HG03565 (cell line): ENCODE results near the gene TUBA4A.
A peak's percentile ranks its signal among the peaks of the same experiment; 100 is the strongest.
"Not testable (repeated sequence)": the region's sequence is repeated elsewhere in the genome, so short reads cannot be mapped to it uniquely, and the experiment has no call there.

ENCODE experiments used
- ATAC-seq: cut with Tn5 transposase; IDR thresholded peaks from one replicate; pipeline ENCODE4 v1.9.1; 2021; ENCODE audit warnings: mild to moderate bottlenecking, moderate library complexity; ENCODE audit not compliant: unreplicated experiment

The TUBA4A gene

GRCh38 chr2:219269362-219270054 is 15.8 kb upstream of the TUBA4A start:
- ATAC-seq = no peak

DNA sequence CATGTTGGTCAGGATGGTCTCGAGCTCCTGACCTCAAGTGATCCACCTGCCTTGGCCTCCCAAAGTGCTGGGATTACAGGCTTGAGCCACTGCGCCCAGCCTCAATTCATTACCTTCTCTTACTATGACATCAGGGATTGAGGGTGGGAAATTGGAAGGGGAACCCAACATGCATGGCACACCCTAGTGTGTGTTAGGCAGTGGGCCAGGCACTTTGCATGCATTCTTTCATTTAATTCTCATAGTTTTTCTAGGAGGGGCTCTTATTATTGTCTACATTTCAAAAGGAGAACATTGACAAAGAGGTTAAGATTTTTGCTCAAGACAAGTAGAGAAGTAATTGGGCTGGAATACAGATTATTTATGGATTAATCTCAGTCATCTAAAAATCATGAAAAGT is 14.6 kb upstream of the TUBA4A start:
- ATAC-seq = no peak

- no peak for ATAC-seq
These were observed 13.2 kb upstream of the TUBA4A start for GRCh38 chr2:219266886-219267285.

DNA sequence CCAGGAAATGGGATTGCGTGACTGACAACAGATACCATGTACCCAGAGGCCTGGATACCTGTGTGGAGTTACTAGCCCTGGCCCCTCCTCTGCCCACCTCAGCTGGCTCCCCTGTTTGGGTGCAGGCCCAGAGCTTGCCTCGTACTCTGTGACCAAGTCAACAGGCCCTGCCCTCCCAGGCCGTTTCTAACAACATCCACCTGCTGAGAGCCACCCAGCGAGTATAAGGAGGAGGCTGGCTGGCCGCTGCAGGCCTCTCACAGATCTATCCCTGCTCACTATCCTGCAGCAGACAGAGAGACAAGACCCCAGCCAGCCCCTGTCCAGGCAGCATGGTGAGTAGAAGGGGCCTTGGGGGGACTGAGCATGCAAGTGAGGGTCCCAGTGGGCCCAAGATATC is 12.5 kb upstream of the TUBA4A start:
- no peak for ATAC-seq

DNA sequence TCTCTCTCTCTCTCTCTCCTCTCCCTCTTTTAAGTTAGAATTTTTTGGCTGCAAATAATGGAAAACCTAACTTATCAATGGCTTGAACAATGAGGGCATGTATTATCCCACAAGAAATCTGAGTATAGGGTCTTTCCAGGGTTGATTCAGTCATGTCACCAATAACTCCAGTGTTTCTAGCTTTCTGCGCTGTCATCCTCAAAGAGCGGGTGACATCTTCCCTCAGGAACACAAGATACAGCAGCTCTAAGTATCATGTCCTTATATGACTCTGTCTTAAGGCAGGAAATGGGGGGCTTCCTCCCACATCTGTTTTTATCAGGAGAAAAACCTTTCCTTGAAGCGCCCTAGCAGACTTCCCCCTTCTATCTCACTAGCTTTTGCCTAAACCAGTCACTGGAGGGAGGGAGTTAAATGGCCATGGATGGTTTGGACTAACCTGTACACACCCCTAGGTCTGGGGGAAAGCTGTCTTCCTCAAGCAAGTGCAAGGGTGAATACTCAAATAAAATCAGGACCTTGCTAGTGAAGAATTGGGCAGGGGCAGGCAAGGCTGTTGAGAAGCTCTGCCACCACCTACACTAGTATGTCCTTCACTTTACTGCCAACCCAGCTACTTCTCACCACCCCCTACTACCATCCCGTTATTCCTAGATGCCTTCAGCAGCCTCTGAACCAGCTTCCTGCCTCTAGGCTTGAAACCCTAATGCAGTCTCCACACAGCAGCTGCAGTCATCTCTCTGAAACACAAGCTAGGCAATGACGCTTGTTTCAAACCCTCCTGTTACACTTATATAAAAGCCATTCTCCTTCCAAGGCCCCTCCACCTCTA is 7.5 kb upstream of the TUBA4A start:
- no peak for ATAC-seq

DNA sequence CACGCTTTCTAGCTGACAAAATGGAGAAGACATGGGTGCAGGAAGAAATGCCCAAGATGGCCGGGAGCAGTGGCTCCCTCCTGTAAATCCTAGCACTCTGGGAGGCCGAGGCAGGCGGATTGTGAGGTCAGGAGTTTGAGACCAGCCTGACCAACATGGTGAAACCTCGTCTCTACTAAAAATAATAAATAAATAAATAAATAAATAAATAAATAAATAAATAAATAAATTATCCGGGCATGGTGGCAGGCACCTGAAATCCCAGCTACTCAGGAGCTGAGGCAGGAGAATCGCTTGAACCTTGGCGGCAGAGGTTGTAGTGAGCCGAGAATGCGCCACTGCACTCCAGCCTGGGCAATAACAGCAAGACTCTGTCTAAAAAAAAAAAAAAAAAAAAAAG is 5.2 kb upstream of the TUBA4A start:
- ATAC-seq = not testable (repeated sequence)

DNA sequence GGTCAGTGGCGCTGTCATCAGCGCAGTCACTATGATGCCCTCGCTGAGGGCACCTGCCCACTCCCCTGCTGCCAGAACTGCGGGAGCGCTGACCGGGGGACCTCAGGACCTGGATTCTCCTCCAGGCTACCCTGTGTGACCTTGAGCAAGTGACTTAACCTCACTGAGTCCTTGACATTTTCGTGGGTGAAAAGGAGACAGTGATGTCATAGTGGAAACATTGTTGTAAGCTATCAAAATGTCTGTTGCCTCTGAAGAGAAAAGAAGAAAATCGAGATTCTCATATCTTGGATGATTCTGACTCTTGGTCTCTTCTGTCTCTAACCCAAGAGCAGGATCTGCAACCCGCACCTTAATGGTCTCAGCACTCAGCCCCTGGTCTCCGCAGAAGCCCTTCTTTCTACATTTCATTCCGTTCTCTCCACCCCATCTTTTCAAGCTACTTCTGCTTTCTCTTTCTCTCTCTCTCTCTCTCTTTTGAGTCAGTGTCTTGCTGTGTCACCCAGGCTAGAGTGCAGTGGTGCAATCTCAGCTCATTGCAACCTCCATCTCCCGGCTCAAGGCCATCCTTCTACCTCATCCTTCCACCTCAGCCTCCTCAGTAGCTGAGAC is 978 bp upstream of the TUBA4A start:
- ATAC-seq = peak; percentile 17

DNA sequence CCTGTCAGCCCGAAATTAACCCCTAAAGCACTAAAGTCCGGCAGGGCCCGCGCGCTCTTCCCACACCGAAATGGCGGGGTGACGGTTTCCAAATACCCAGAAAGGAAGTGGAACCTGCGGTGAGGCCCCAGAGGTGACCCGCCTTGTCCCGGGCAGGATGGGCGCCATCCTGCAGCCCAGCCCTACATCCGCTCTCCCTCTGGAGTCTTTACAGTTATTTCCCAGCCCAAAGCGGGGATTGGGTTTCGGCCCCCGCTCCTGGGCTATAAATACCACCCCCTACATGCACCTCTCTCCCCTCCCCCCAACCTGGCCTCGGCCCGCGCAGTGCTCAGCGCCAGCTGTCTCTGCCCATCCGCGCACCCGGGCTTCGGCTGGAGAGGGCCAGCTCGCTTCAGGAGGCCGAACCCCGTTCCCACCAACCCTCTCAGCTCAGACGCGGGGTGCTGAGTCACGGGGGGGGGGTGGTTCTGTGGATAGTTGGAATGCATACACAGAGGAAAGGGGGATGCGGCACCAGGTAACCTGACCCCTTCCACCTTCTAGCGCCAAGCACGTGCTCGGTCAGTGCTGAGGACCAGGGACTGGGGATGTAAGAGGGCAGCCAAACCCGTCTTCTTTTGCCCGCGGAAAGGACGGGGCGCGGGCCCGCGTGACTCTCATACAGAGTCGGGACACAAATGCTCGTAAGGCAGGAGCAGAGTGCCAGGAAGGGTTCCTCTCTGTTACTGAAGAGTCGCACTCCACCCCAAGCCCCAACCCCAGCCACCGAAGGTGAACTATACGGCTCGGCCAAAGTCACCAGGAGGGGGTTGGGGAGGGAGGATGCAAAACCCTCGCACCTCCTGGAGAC is 592 bp downstream of the TUBA4A start, which contains the start of gene TUBA4B:
TUBA4B (plus strand) TSS at position 344 of the 853 bp plus-strand sequence; CDS start at position 509, 165 bp downstream.
- no peak for ATAC-seq

DNA sequence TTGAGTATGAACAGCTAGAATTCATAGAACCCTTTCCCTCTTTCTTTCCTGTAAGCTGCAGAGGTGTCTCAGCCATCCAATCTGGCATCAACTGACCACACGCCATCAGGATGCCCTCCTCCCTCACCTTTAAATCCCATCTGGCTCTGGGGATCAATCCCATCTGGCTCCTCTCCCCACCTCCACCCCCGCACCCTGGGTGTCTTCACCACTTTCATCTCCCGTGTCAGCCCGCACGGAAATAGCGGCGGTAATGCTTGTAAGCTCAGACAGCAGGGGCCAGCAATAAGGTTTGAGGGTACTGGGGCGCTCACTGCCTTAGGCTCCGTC is 1.2 kb downstream of the TUBA4A start:
- no peak for ATAC-seq

GRCh38 chr2:219252084-219252483 is 1.6 kb downstream of the TUBA4A start:
- ATAC-seq = no peak

DNA sequence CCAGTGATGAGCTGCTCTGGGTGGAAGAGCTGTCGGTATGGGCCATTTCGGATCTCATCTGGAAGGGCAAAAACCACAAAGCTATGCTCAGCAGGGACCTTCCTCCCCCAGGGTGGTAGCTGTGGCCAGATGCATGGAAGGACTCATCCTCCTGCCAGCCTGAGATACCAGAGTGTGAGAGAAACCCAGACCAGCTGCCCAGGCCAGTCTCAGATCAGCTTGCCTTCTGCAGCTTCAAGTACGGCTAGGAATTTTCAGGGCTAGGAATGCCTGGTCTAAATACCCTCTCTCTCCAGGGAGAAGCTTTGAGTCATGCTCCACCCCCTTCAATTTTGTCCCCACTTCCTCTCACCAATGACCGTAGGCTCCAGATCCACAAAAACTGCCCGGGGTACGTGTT is 2.1 kb downstream of the TUBA4A start:
- ATAC-seq = no peak

GRCh38 chr2:219250049-219250781 is 3.5 kb downstream of the TUBA4A start:
- no peak for ATAC-seq

- no peak for ATAC-seq
These were observed 4.3 kb downstream of the TUBA4A start for GRCh38 chr2:219249203-219249980.

- ATAC-seq = no peak
These were observed 4.9 kb downstream of the TUBA4A start for GRCh38 chr2:219248845-219249202.

GRCh38 chr2:219247678-219248642 is 5.8 kb downstream of the TUBA4A start:
- no peak for ATAC-seq

DNA sequence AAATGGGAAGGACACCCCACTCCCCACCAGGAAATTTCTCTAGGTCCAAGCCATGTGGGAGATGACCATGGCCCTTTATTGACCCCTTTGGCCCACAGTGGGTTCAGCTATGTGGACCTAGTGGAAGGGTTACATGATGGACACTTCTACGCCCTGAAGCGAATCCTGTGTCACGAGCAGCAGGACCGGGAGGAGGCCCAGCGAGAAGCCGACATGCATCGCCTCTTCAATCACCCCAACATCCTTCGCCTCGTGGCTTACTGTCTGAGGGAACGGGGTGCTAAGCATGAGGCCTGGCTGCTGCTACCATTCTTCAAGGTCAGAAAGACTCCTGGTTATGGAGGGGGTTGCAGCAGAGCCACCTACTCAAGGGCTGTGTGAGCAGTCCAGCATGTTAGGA is 7.2 kb downstream of the TUBA4A start:
- no peak for ATAC-seq

GRCh38 chr2:219245899-219246230 is 7.9 kb downstream of the TUBA4A start:
- no peak for ATAC-seq

GRCh38 chr2:219245148-219245898 is 8.4 kb downstream of the TUBA4A start, which contains the start of the genes GLB1L and STK16:
Gene GLB1L, minus strand, starts transcription at chr2:219245444. Its CDS starts 1,871 bp downstream, at chr2:219243573.
Gene STK16, plus strand, starts transcription at chr2:219245479. Its CDS starts 521 bp downstream, at chr2:219246000.
- peak; percentile 73 for ATAC-seq
